Measurements from ENCODE around the gene ATP8A2.

ATP8A2 gene

GRCh38 chr13:25683662-25684370 is 312.0 kb downstream of the ATP8A2 start:
- H3K4me1 Mint-ChIP-seq, result no peaks in the 10 kb centered on the region
- H3K27ac Mint-ChIP-seq, result no peak overlapping the region
- H3K27me3 Mint-ChIP-seq, result no peaks in the 10 kb centered on the region

DNA sequence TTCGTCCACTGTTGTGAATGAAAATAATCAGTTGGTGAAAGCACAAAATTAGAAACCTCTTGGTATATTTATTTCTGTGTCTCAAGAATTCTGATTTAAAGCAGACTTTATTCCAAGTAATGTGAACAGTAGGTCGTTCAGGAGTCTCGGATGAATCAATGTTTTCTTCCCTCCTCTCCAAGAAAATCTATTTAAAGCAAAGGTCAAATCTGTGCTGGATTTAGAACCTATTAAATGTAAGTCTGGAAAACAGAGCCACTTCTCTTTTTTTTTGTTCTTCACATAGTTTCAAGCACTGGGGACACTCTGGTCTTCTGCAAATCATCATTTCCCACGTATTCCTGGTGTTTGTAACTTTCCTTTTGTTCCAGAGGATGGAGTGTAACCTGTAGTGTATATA is 312.7 kb downstream of the ATP8A2 start:
- Mint-ChIP-seq H3K4me1 (no peaks in the 10 kb centered on the region), H3K27ac (no peak overlapping the region), H3K4me3 (no peak overlapping the region), H3K9me3 (no peaks in the 10 kb centered on the region), H3K27me3 (no peaks in the 10 kb centered on the region), H3K36me3 (no peaks in the 10 kb centered on the region)

More at GRCh38 chr13:25683662-25684370, 312.0 kb downstream of the ATP8A2 start:
- no peak overlapping the region for H3K4me3 Mint-ChIP-seq
- H3K36me3 Mint-ChIP-seq, result no peaks in the 10 kb centered on the region
- no peaks in the 10 kb centered on the region for H3K9me3 Mint-ChIP-seq

- no peak overlapping the region for H3K27ac Mint-ChIP-seq
- no peaks in the 10 kb centered on the region for H3K27me3 Mint-ChIP-seq
- no peaks in the 10 kb centered on the region for H3K36me3 Mint-ChIP-seq
- no peaks in the 10 kb centered on the region for H3K4me1 Mint-ChIP-seq
- H3K4me3 Mint-ChIP-seq, result no peak overlapping the region
- no peaks in the 10 kb centered on the region for H3K9me3 Mint-ChIP-seq
These were observed 315.2 kb downstream of the ATP8A2 start for GRCh38 chr13:25686831-25687470.

DNA sequence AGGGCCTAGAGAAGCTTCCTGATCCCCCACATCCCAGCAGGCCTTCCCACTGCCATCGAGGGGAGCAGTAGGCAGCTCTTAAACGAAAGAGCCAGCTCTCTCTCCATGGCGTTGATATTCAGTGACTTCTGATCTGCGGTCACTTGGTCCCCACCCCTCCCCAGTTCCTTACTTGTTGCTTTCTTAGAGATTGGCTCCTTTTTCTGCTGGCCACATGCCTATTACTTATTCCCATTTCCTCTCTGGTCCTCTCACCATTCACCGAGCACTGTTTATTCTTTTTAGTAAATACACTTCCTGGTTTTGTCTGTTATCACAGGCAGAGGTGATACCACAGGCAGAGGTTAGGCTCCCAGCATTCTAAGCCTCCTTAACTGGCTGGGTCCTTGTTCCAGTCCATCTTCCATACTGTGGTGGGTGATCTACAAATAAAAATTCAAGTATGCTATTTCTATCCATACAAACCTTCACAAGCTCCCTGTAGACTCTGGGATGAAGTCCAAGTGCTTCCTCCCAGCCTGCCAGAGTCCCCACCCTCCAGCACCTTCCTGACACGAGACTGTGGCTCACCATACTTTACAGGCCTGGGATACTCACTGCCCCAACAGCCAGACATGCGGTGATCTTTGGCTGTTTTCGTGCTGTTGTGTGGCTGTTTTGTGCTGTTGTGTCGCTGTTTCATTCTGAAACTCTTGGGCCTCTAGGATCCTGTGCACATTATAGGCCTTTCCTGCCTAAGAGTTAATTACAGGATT is 315.9 kb downstream of the ATP8A2 start:
- H3K4me1 Mint-ChIP-seq, result no peaks in the 10 kb centered on the region
- H3K27ac Mint-ChIP-seq, result no peak overlapping the region
- no peaks in the 10 kb centered on the region for H3K27me3 Mint-ChIP-seq
- no peaks in the 10 kb centered on the region for H3K36me3 Mint-ChIP-seq
- no peak overlapping the region for H3K4me3 Mint-ChIP-seq
- no peaks in the 10 kb centered on the region for H3K9me3 Mint-ChIP-seq

GRCh38 chr13:25688536-25688935 is 316.8 kb downstream of the ATP8A2 start:
- Mint-ChIP-seq H3K27ac (no peak overlapping the region), H3K9me3 (no peaks in the 10 kb centered on the region), H3K4me1 (no peaks in the 10 kb centered on the region), H3K27me3 (peaks cover 3% of the 10 kb centered on the region), H3K36me3 (no peaks in the 10 kb centered on the region), H3K4me3 (no peak overlapping the region)

- no peaks in the 10 kb centered on the region for H3K36me3 Mint-ChIP-seq
- H3K4me3 Mint-ChIP-seq, result no peak overlapping the region
- no peaks in the 10 kb centered on the region for H3K4me1 Mint-ChIP-seq
- no peaks in the 10 kb centered on the region for H3K9me3 Mint-ChIP-seq
- H3K27me3 Mint-ChIP-seq, result peaks cover 3% of the 10 kb centered on the region
- H3K27ac Mint-ChIP-seq, result no peak overlapping the region
These were observed 317.8 kb downstream of the ATP8A2 start for GRCh38 chr13:25689539-25689938.

- Mint-ChIP-seq H3K9me3 (no peaks in the 10 kb centered on the region), H3K4me3 (no peak overlapping the region), H3K36me3 (no peaks in the 10 kb centered on the region), H3K4me1 (no peaks in the 10 kb centered on the region), H3K27ac (no peak overlapping the region), H3K27me3 (peaks cover 3% of the 10 kb centered on the region)
These were observed 318.8 kb downstream of the ATP8A2 start for GRCh38 chr13:25690582-25690981.

GRCh38 chr13:25691654-25692053 is 319.9 kb downstream of the ATP8A2 start:
- H3K27me3 Mint-ChIP-seq, result peaks cover 3% of the 10 kb centered on the region
- no peak overlapping the region for H3K27ac Mint-ChIP-seq
- H3K4me3 Mint-ChIP-seq, result no peak overlapping the region
- H3K36me3 Mint-ChIP-seq, result no peaks in the 10 kb centered on the region
- H3K4me1 Mint-ChIP-seq, result no peaks in the 10 kb centered on the region
- H3K9me3 Mint-ChIP-seq, result no peaks in the 10 kb centered on the region

GRCh38 chr13:25692099-25692498 is 320.3 kb downstream of the ATP8A2 start:
- no peak overlapping the region for H3K27ac Mint-ChIP-seq
- no peak overlapping the region for H3K4me3 Mint-ChIP-seq
- H3K9me3 Mint-ChIP-seq, result no peaks in the 10 kb centered on the region
- H3K4me1 Mint-ChIP-seq, result no peaks in the 10 kb centered on the region
- H3K36me3 Mint-ChIP-seq, result no peaks in the 10 kb centered on the region
- H3K27me3 Mint-ChIP-seq, result peaks cover 3% of the 10 kb centered on the region

DNA sequence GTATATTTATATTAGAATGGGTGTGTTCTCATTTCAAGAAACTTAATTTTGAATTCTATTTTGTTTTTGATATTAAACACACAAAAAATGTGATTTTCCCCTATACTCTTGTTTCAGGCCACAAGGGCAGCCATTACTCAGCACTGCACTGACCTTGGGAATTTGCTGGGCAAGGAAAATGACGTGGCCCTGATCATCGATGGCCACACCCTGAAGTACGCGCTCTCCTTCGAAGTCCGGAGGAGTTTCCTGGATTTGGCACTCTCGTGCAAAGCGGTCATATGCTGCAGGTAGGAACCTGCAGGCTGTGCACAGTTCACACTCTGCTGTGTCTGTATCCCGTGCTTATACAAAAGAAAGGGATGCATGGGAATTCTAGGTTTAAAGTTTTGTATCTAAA is 327.3 kb downstream of the ATP8A2 start:
- Mint-ChIP-seq H3K27ac (no peak overlapping the region), H3K36me3 (no peaks in the 10 kb centered on the region), H3K4me3 (no peak overlapping the region), H3K4me1 (no peaks in the 10 kb centered on the region), H3K9me3 (no peaks in the 10 kb centered on the region), H3K27me3 (peaks cover 3% of the 10 kb centered on the region)

DNA sequence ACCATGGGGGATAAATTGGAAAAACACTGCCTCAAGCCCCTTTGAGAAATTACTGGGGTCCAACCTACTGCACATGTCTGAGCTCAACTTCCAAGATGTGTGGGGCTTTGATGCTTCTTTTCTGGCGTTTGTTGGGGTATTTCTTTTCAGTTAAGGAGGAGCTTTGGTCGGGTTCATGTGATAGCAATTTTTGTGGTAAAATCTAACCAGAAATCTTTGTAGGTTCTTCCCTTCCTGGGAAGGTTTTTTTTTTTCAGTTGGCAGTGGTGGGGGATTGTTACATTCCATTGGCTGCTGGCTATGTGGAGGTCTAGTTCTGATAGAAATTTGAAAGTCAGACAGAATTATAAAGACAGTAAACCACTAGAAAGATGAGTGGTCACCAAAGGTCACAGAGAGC is 327.8 kb downstream of the ATP8A2 start:
- Mint-ChIP-seq H3K9me3 (no peaks in the 10 kb centered on the region), H3K4me1 (no peaks in the 10 kb centered on the region), H3K36me3 (no peaks in the 10 kb centered on the region), H3K27ac (no peak overlapping the region), H3K27me3 (peaks cover 3% of the 10 kb centered on the region), H3K4me3 (no peak overlapping the region)

GRCh38 chr13:25701304-25701703 is 329.5 kb downstream of the ATP8A2 start:
- H3K27ac Mint-ChIP-seq, result no peak overlapping the region
- H3K9me3 Mint-ChIP-seq, result no peaks in the 10 kb centered on the region
- H3K4me3 Mint-ChIP-seq, result no peak overlapping the region
- no peaks in the 10 kb centered on the region for H3K4me1 Mint-ChIP-seq
- H3K36me3 Mint-ChIP-seq, result no peaks in the 10 kb centered on the region
- H3K27me3 Mint-ChIP-seq, result peaks cover 3% of the 10 kb centered on the region

DNA sequence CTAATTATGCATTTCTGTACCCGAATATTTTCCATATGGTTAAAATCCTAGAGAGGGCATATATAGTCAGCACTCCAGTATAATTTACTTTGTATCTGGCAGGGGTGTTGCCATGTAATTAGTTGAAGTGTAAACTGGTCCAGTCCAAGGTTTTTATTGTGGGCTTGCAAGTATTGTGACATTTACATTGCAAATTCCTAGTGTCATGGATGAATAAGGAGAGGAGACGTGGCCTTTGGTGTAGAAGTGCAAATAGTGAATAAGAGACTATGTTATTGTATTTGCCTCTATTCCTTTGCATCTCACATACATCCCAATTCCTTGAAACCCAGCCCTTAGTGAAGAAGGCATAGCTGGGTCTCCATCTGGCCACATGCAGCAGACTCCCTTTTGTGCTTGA is 330.6 kb downstream of the ATP8A2 start:
- Mint-ChIP-seq H3K9me3 (no peaks in the 10 kb centered on the region), H3K4me1 (no peaks in the 10 kb centered on the region), H3K4me3 (no peak overlapping the region), H3K27me3 (peaks cover 3% of the 10 kb centered on the region), H3K36me3 (no peaks in the 10 kb centered on the region), H3K27ac (no peak overlapping the region)

DNA sequence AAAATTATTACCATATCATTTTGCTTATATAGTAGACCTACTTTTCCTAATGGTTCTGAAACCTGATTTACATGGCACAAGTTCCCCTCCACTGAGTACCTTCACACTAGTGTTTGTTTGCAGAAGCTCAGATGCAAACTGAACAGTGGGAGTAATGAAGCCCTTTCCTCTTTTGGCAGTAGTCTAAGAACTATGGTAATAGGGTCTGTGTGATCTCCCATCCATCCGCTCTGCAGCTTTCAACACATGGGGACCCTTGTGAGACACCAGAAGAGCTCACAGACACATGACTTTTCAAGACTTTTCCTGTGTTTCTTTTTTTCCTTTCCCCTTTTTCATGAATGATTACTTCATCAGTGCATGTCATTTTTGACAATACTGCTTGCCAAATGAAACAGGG is 336.0 kb downstream of the ATP8A2 start:
- Mint-ChIP-seq H3K27me3 (peaks cover under 1% of the 10 kb centered on the region), H3K27ac (no peak overlapping the region), H3K36me3 (no peaks in the 10 kb centered on the region), H3K9me3 (no peaks in the 10 kb centered on the region), H3K4me1 (no peaks in the 10 kb centered on the region), H3K4me3 (no peak overlapping the region)

- H3K4me3 Mint-ChIP-seq, result no peak overlapping the region
- no peaks in the 10 kb centered on the region for H3K36me3 Mint-ChIP-seq
- no peaks in the 10 kb centered on the region for H3K4me1 Mint-ChIP-seq
- no peaks in the 10 kb centered on the region for H3K9me3 Mint-ChIP-seq
- no peak overlapping the region for H3K27ac Mint-ChIP-seq
- H3K27me3 Mint-ChIP-seq, result peaks cover 2% of the 10 kb centered on the region
These were observed 336.5 kb downstream of the ATP8A2 start for GRCh38 chr13:25708268-25708667.

GRCh38 chr13:25709088-25709487 is 337.3 kb downstream of the ATP8A2 start:
- no peaks in the 10 kb centered on the region for H3K36me3 Mint-ChIP-seq
- peaks cover 2% of the 10 kb centered on the region for H3K27me3 Mint-ChIP-seq
- H3K9me3 Mint-ChIP-seq, result no peaks in the 10 kb centered on the region
- no peaks in the 10 kb centered on the region for H3K4me1 Mint-ChIP-seq
- H3K4me3 Mint-ChIP-seq, result no peak overlapping the region
- no peak overlapping the region for H3K27ac Mint-ChIP-seq
